HG03558 (cell line): ENCODE results near the gene MUSK.

Experiments used
- ATAC-seq: cut with Tn5 transposase; IDR thresholded peaks from one replicate; pipeline ENCODE4 v1.9.1; 2021; ENCODE audit warnings: moderate number of reproducible peaks; ENCODE audit not compliant: unreplicated experiment; ENCODE audit errors: extremely low read depth

Gene MUSK

GRCh38 chr9:110844121-110844520 lies 175.5 kb downstream of the MUSK start:
- no peak for ATAC-seq

- ATAC-seq, result no peak
Observed at GRCh38 chr9:110846215-110846614, 177.6 kb downstream of the MUSK start.

- ATAC-seq, result no peak
Observed at GRCh38 chr9:110847671-110848070, 179.1 kb downstream of the MUSK start.

- ATAC-seq, result no peak
Observed at GRCh38 chr9:110850401-110851135, 182.0 kb downstream of the MUSK start.
